GM13976 (cell line): ENCODE measurements around the gene PRRC1.

Experiments used
- DNase-seq: peaks from one replicate; pipeline ENCODE4 v3.0.0; 2012; ENCODE audit warnings: low spot score
- in situ Hi-C: fragments of 300-500 bp; cut with MboI; formaldehyde crosslinking; loops from one replicate; pipeline ENCODE4 v1.12.0; 2022; ENCODE audit warnings: low sequenced_read_pairs, mixed read lengths, inconsistent platforms; ENCODE audit not compliant: unreplicated experiment
- TF ChIP-seq, protein P1 (sequence below): IDR thresholded peaks from 2 replicates; pipeline ENCODE4 v1.5.1; 2012; ENCODE audit warnings: borderline replicate concordance, mild to moderate bottlenecking; ENCODE audit not compliant: insufficient read depth; ENCODE audit errors: extremely low read depth, missing control alignments, control extremely low read depth

The PRRC1 gene

GRCh38 chr5:127574852-127575679 lies 57.6 kb downstream of the PRRC1 start:
- in situ Hi-C loops, result loop anchor here (25.0 kb wide), 3 partner anchors 512 to 1537 kb away; partner anchors contain the start of gene SLC12A2

DNA sequence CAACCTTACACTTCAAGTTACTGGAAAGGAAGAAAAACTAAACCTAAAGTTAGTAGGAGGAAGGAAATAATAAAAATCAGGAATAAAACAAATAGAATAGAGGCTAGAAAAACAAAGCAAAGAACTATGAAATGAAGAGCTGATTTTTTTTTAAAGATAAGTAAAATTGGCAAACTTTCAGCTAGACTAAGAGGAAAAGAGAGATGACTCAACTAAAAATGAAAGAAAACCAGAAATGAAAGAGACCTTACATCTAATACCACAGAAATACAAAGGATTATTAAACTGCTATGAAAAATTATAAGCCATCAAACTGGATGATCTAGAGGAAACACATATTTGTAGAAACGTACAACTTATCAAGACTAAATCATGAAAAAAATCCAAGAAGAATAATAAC lies 60.0 kb downstream of the PRRC1 start:
- in situ Hi-C loops, result no loop called here
- no peak for DNase-seq
- TF ChIP-seq, protein P1, sequence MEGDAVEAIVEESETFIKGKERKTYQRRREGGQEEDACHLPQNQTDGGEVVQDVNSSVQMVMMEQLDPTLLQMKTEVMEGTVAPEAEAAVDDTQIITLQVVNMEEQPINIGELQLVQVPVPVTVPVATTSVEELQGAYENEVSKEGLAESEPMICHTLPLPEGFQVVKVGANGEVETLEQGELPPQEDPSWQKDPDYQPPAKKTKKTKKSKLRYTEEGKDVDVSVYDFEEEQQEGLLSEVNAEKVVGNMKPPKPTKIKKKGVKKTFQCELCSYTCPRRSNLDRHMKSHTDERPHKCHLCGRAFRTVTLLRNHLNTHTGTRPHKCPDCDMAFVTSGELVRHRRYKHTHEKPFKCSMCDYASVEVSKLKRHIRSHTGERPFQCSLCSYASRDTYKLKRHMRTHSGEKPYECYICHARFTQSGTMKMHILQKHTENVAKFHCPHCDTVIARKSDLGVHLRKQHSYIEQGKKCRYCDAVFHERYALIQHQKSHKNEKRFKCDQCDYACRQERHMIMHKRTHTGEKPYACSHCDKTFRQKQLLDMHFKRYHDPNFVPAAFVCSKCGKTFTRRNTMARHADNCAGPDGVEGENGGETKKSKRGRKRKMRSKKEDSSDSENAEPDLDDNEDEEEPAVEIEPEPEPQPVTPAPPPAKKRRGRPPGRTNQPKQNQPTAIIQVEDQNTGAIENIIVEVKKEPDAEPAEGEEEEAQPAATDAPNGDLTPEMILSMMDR, result no peak

More at GRCh38 chr5:127574852-127575679, 57.6 kb downstream of the PRRC1 start:
- DNase-seq, result no peak
- TF ChIP-seq, protein P1, result no peak

DNA sequence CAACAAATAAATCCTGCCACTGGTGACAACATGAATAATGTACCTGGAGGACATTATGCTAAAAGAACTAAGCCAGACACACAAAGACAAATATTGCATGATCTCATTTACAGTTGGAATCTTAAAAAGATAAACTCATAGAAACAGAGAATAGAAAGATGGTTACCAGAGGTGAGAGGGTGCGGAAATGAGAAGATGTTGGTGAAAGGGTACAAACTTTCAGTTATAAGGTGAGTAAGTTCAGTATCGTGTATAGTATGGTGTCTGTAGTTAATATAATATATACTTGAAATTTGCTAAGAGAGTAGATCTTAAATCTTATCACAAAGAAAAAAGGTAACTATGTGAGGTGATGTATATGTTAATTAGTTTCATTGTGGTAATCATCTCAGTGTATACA lies 63.3 kb downstream of the PRRC1 start:
- DNase-seq, result no peak
- TF ChIP-seq, protein P1, result no peak
- in situ Hi-C loops, result no loop called here

GRCh38 chr5:127581450-127581849 lies 64.0 kb downstream of the PRRC1 start:
- DNase-seq, result no peak
- TF ChIP-seq, protein P1, result no peak
- in situ Hi-C loops, result no loop called here

DNA sequence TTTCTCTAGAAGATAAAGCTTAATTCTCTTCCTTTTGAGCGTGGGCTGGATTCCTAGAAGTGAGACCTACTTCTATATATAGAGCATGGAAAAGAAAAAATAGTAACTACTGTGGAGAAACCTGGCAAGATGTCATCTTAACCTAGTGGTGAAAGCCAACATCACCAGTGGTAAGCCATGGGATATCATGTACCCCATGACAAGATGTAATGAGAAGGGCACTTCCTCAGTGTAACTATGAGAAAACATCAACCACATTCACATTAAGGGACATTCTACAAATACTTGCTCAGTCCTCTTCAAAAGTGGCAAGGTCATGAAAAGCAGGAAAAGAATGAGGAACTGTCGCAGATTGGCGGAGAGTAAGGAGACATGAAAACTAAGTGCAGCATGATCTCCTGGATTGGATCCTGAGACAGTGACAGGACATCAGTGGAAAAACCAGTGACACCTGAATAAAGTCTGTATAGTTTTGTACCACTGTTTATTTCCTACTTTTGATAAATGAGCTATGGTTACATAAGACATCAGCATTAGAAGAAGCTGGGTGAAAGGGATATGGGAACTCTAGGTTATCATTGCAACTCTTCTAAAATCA lies 65.4 kb downstream of the PRRC1 start:
- in situ Hi-C loops, result no loop called here
- TF ChIP-seq, protein P1, result no peak
- no peak for DNase-seq

DNA sequence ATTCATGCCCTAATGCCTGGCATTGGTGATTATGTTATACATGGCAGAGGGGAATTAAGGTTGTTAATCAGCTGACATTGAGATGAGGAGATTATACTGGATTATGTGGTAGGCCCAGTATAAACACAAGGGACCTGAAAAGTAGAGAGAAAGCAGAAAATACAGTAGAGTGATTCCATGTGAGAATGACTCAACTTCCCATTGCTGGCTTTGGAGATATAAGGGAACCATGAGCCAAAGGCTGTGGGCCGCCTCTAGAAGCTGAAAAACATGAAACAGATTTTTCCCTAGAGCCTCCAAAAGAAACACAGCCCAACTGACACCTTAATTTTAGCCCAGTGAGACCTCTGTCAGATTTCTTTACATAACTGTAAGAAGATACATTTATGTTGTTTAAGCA lies 66.4 kb downstream of the PRRC1 start:
- in situ Hi-C loops, result no loop called here
- DNase-seq, result no peak
- TF ChIP-seq, protein P1, result no peak

GRCh38 chr5:127585661-127586060 lies 68.2 kb downstream of the PRRC1 start:
- in situ Hi-C loops, result no loop called here
- TF ChIP-seq, protein P1, result no peak
- DNase-seq, result no peak
